GM15510 (cell line): ENCODE measurements around the gene BFSP2.

Source experiments
- POLR2A ChIP-seq: IDR thresholded peaks from 3 replicates; pipeline ENCODE4 v1.6.1; 2011; ENCODE audit warnings: borderline replicate concordance; ENCODE audit not compliant: insufficient read length; ENCODE audit errors: extremely low read depth

Gene BFSP2

GRCh38 chr3:133521946-133522345 is 122.1 kb downstream of the BFSP2 start:
- TF ChIP-seq POLR2A: no peak
